ENCODE measurements around the gene TAF11L11. TPM values are rescaled to one million over a fixed set of nuclear protein-coding genes. Genes with fewer than 3 reads are reported as not detected.
"Not testable (repeated sequence)": the region's sequence is repeated elsewhere in the genome, so short reads cannot be mapped to it uniquely, and the experiment has no call there.

The TAF11L11 gene
- total RNA-seq, 2 donors from 2014 or later: not detected

DNA sequence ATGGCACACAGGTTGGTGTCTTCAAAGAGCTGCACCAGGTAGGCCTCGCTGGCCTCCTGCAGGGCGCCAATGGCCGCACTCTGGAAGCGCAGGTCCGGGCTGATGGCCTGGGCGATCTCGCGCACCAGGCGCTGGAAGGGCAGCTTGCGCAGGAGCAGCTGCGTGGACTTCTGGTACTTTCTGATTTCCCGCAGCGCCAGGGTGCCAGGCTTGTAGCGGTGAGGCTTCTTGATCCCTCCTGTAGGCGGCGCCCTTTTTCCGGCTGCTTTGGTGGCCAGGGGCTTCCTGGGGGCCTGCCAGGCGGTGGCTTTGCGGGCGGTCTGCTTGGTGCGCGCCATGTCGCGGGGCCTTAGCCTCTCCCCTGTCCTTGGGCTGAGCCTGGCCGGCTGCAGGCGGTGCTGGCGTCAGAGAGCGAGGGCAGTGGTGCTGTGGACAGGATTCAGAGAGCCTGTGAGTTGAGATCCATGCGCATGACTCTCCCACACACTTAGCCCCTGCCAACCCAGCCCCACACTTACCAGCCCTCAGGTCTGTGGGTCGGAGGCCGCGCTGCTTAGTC lies 51.3 kb downstream of the TAF11L11 start:
- not testable (repeated sequence) for H3K36me3 Mint-ChIP-seq (ENCODE audit: low read depth); H3K27ac Mint-ChIP-seq; H3K4me1 Mint-ChIP-seq; H3K27me3 Mint-ChIP-seq; ATAC-seq (replicated peaks); H3K9me3 Mint-ChIP-seq; H3K4me3 Mint-ChIP-seq

Other genes starting within 250 kb of the TAF11L11 start
- not detected for gene TAF11L2, start 106.0 kb upstream of the TAF11L11 start, total RNA-seq
- not detected for gene TAF11L3, start 85.8 kb upstream of the TAF11L11 start, total RNA-seq
- gene TAF11L4, start 82.4 kb upstream of the TAF11L11 start, total RNA-seq: not detected
- not detected for gene TAF11L5, start 78.9 kb upstream of the TAF11L11 start, total RNA-seq
- gene TAF11L6, start 75.5 kb upstream of the TAF11L11 start, total RNA-seq: not detected
- gene TAF11L7, start 18.4 kb upstream of the TAF11L11 start, total RNA-seq: not detected
- not detected for gene TAF11L8, start 13.2 kb upstream of the TAF11L11 start, total RNA-seq
- gene TAF11L9, start 9.8 kb upstream of the TAF11L11 start, total RNA-seq: not detected
- gene TAF11L10, start 6.4 kb upstream of the TAF11L11 start, total RNA-seq: not detected
- not detected for gene TAF11L12, start 6.2 kb downstream of the TAF11L11 start, total RNA-seq
- not detected for gene TAF11L13, start 27.9 kb downstream of the TAF11L11 start, total RNA-seq
- not detected for gene TAF11L14, start 30.3 kb downstream of the TAF11L11 start, total RNA-seq

All from activated T-helper 17 cell treated with anti-CD3 and anti-CD28 coated beads, Interleukin-2, amount 50 U/mL, for 72 hours (primary cell).